Ishikawa (cell line): ENCODE measurements around the gene CACNA2D2.

ENCODE experiments used
- CEBPB ChIP-seq: IDR thresholded peaks from 2 replicates; pipeline ENCODE4 v1.6.1; 2012
- CREB1 ChIP-seq: IDR thresholded peaks from 2 replicates; pipeline ENCODE4 v1.6.1; 2012; ENCODE audit warnings: low read depth
- EGR1 ChIP-seq: IDR thresholded peaks from 2 replicates; pipeline ENCODE4 v1.6.1; 2012
- EP300 ChIP-seq: IDR thresholded peaks from 2 replicates; pipeline ENCODE4 v1.6.1; 2012; ENCODE audit warnings: borderline replicate concordance
- FOXM1 ChIP-seq: IDR thresholded peaks from 2 replicates; pipeline ENCODE4 v1.6.1; 2012; ENCODE audit warnings: low read depth, borderline replicate concordance
- MAX ChIP-seq: IDR thresholded peaks from 2 replicates; pipeline ENCODE4 v1.6.1; 2012
- NFIC ChIP-seq: IDR thresholded peaks from 2 replicates; pipeline ENCODE4 v1.6.1; 2012
- RAD21 ChIP-seq: IDR thresholded peaks from 2 replicates; pipeline ENCODE4 v1.6.1; 2012; ENCODE audit warnings: low read depth
- TAF1 ChIP-seq: IDR thresholded peaks from 2 replicates; pipeline ENCODE4 v1.6.1; 2012; ENCODE audit warnings: low read depth, mild to moderate bottlenecking
- TCF12 ChIP-seq: IDR thresholded peaks from 2 replicates; pipeline ENCODE4 v1.6.1; 2012; ENCODE audit warnings: low read depth
- TEAD4 ChIP-seq: IDR thresholded peaks from 2 replicates; pipeline ENCODE4 v1.6.1; 2012
- USF1 ChIP-seq: IDR thresholded peaks from 2 replicates; pipeline ENCODE4 v1.6.1; 2012
- YY1 ChIP-seq: IDR thresholded peaks from 2 replicates; pipeline ENCODE4 v1.6.1; 2012; ENCODE audit warnings: low read depth
- ZBTB7A ChIP-seq: IDR thresholded peaks from 2 replicates; pipeline ENCODE4 v1.6.1; 2012; ENCODE audit warnings: low read depth
- TF ChIP-seq, protein P1 (sequence below): IDR thresholded peaks from 2 replicates; pipeline ENCODE4 v1.6.1; 2012; ENCODE audit warnings: low read depth, mild to moderate bottlenecking

CACNA2D2 gene

DNA sequence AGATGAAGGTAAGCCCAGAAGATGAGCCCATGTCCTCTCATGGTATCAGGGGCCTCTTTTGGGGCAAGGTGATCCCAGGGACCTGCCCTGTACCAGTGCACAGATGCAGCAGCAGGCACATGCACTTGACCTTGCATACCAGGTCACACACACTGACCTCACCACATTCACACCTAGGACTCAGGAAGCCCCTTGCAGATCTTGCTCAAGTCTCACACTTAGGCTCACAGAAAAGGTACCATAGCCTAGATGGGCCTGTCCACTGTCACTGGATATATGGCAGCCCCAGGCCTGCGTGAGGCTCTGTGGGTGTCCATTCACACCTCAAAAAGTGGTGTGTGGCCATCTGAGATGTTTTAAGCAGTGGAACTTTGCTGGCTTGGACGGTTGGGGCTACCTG lies 58.7 kb downstream of the CACNA2D2 start:
- no peak for TF ChIP-seq YY1
- no peak for TF ChIP-seq USF1

DNA sequence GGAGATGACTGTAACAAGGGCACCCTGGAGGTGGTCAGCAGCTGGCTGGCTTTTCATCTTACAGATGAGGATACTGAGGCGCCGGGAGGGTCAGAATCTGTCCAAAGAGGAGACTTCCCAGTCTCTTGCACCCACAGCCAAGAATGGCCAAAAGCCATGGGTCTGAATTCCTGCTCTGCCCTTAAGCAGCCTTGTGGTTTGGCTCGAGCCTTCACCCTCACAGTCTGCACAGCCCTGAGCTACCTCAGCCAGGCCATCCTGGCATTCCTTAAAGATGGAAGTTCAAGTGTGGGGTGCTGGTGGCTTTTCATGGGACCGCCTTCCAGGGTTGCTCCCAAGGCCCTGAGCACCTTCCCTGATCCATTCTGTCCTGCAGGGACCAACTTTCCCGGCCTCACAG lies 59.2 kb downstream of the CACNA2D2 start:
- TF ChIP-seq CEBPB (no peak), TAF1 (no peak), TEAD4 (no peak), RAD21 (no peak), USF1 (no peak), NFIC (no peak), MAX (no peak), TCF12 (no peak), FOXM1 (no peak), EP300 (no peak), EGR1 (no peak), ZBTB7A (no peak), CREB1 (no peak), YY1 (no peak)
- TF ChIP-seq, protein P1, sequence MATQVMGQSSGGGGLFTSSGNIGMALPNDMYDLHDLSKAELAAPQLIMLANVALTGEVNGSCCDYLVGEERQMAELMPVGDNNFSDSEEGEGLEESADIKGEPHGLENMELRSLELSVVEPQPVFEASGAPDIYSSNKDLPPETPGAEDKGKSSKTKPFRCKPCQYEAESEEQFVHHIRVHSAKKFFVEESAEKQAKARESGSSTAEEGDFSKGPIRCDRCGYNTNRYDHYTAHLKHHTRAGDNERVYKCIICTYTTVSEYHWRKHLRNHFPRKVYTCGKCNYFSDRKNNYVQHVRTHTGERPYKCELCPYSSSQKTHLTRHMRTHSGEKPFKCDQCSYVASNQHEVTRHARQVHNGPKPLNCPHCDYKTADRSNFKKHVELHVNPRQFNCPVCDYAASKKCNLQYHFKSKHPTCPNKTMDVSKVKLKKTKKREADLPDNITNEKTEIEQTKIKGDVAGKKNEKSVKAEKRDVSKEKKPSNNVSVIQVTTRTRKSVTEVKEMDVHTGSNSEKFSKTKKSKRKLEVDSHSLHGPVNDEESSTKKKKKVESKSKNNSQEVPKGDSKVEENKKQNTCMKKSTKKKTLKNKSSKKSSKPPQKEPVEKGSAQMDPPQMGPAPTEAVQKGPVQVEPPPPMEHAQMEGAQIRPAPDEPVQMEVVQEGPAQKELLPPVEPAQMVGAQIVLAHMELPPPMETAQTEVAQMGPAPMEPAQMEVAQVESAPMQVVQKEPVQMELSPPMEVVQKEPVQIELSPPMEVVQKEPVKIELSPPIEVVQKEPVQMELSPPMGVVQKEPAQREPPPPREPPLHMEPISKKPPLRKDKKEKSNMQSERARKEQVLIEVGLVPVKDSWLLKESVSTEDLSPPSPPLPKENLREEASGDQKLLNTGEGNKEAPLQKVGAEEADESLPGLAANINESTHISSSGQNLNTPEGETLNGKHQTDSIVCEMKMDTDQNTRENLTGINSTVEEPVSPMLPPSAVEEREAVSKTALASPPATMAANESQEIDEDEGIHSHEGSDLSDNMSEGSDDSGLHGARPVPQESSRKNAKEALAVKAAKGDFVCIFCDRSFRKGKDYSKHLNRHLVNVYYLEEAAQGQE = no peak

DNA sequence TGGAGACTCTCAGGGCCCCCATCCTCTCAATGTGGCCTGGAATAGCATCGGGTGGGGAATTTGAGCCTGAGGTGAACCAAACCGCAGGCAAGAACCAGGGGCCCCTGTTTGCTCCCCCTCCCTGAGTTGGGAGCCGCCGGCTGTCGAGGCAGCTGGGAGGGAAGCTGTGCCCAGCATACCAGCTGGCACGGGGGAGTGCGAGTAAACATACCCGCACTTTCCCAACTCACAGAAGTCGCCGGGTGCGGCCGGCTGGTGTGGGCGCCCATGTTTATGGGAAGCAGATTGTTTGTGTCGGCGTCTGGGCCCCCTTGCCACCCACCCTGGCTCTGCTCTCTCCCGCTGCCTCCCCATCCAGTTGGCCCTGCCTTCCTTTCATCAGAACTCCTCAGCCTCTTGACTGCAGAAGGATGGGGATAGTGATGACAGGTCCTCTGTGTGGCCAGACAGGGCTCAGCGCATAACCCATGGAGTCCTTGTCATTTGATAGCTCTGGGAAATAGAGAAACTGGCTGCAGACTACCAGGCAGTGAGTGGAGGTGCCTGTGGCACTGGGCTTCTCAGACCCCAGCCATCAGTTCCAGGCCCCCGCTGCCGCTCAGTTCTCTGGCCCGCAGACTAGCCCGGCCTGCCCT lies 60.4 kb downstream of the CACNA2D2 start:
- TF ChIP-seq YY1 (no peak), TCF12 (no peak), ZBTB7A (no peak), FOXM1 (no peak)
- TF ChIP-seq, protein P1 = no peak

GRCh38 chr3:50441424-50442217 lies 61.8 kb downstream of the CACNA2D2 start:
- TF ChIP-seq TAF1 (no peak), TCF12 (no peak), MAX (no peak), YY1 (no peak), CREB1 (no peak), EP300 (no peak), EGR1 (no peak), NFIC (no peak), USF1 (no peak), CEBPB (no peak), ZBTB7A (no peak), TEAD4 (no peak), RAD21 (no peak), FOXM1 (no peak)
- TF ChIP-seq, protein P1 = no peak
